ENCODE data around the gene MPP3. TPM values are rescaled to one million over a fixed set of nuclear protein-coding genes. Genes with fewer than 3 reads are reported as not detected.

Gene MPP3
- total RNA-seq, 1 experiment from 2014 or later: 5.7 TPM

- no peaks in the 10 kb centered on the region for H3K27me3 ChIP-seq (replicated peaks; ENCODE audit: insufficient read depth, low read depth, low read length, poor library complexity)
- no peaks in the 10 kb centered on the region for H3K9me3 ChIP-seq (ENCODE audit: low read depth, low read length, poor library complexity, severe bottlenecking)
- H3K36me3 ChIP-seq (ENCODE audit: insufficient read depth, low read length, poor library complexity, severe bottlenecking): no peaks in the 10 kb centered on the region
- peak; percentile 17 for DNase-seq (ENCODE audit: low spot score)
- no peaks in the 10 kb centered on the region for H3K4me1 ChIP-seq (ENCODE audit: insufficient read depth, low read length, poor library complexity, severe bottlenecking)
- CTCF ChIA-PET: interaction anchor here (0.6 kb wide), 1 partner anchor 29 kb away, joined by 7 read pairs; no protein-coding TSS in a partner anchor
- POLR2A ChIA-PET (ENCODE audit: low non-redundant PET): no interaction called here
- H3K4me3 ChIP-seq (ENCODE audit: low read depth, low read length, poor library complexity, severe bottlenecking): no peak overlapping the region
- no TSS peak for BruUV-seq (replicated peaks)
- TF ChIP-seq CTCF (conservative IDR thresholded peaks at IDR 0.05; ENCODE audit: low read depth, low read length): peak; percentile 64
- TF ChIP-seq EZH2 (IDR thresholded peaks at IDR 0.05; ENCODE audit: borderline replicate concordance, low read depth, low read length, poor library complexity, severe bottlenecking): no peak
- intact Hi-C loops (cut with micrococcal nuclease; ENCODE audit: unreplicated experiment): no loop called here
- no peak overlapping the region for H3K27ac ChIP-seq (ENCODE audit: low read depth, low read length, poor library complexity, severe bottlenecking)
Measured at GRCh38 chr17:43880420-43880991, 47.6 kb upstream of the MPP3 start.

- Histone ChIP-seq H3K27me3 (replicated peaks; ENCODE audit: insufficient read depth, low read depth, low read length, poor library complexity) (no peaks in the 10 kb centered on the region), H3K4me1 (ENCODE audit: insufficient read depth, low read length, poor library complexity, severe bottlenecking) (no peaks in the 10 kb centered on the region), H3K9me3 (ENCODE audit: low read depth, low read length, poor library complexity, severe bottlenecking) (no peaks in the 10 kb centered on the region), H3K27ac (ENCODE audit: low read depth, low read length, poor library complexity, severe bottlenecking) (no peak overlapping the region), H3K4me3 (ENCODE audit: low read depth, low read length, poor library complexity, severe bottlenecking) (no peak overlapping the region), H3K36me3 (ENCODE audit: insufficient read depth, low read length, poor library complexity, severe bottlenecking) (no peaks in the 10 kb centered on the region)
- intact Hi-C loops (cut with micrococcal nuclease; ENCODE audit: unreplicated experiment): loop anchor here (2.0 kb wide), 1 partner anchor 115 kb away; no protein-coding TSS in a partner anchor
- no peak for DNase-seq (ENCODE audit: low spot score)
- ChIA-PET CTCF (interaction anchor here (0.6 kb wide), 2 partner anchors 28 to 114 kb away, joined by 5 to 7 read pairs; no protein-coding TSS in a partner anchor), POLR2A (ENCODE audit: low non-redundant PET) (no interaction called here)
- TF ChIP-seq CTCF (conservative IDR thresholded peaks at IDR 0.05; ENCODE audit: low read depth, low read length) (no peak), EZH2 (IDR thresholded peaks at IDR 0.05; ENCODE audit: borderline replicate concordance, low read depth, low read length, poor library complexity, severe bottlenecking) (no peak)
- BruUV-seq (replicated peaks): no TSS peak
Measured at GRCh38 chr17:43879723-43880419, 46.9 kb upstream of the MPP3 start.

GRCh38 chr17:43878260-43879175 lies 45.6 kb upstream of the MPP3 start:
- Histone ChIP-seq H3K27me3 (replicated peaks; ENCODE audit: insufficient read depth, low read depth, low read length, poor library complexity) (no peaks in the 10 kb centered on the region), H3K27ac (ENCODE audit: low read depth, low read length, poor library complexity, severe bottlenecking) (no peak overlapping the region), H3K9me3 (ENCODE audit: low read depth, low read length, poor library complexity, severe bottlenecking) (no peaks in the 10 kb centered on the region), H3K4me3 (ENCODE audit: low read depth, low read length, poor library complexity, severe bottlenecking) (no peak overlapping the region), H3K4me1 (ENCODE audit: insufficient read depth, low read length, poor library complexity, severe bottlenecking) (no peaks in the 10 kb centered on the region), H3K36me3 (ENCODE audit: insufficient read depth, low read length, poor library complexity, severe bottlenecking) (no peaks in the 10 kb centered on the region)
- no peak for TF ChIP-seq EZH2 (IDR thresholded peaks at IDR 0.05; ENCODE audit: borderline replicate concordance, low read depth, low read length, poor library complexity, severe bottlenecking)
- TF ChIP-seq CTCF (conservative IDR thresholded peaks at IDR 0.05; ENCODE audit: low read depth, low read length): peak; percentile 79
- peak; percentile 76 for DNase-seq (ENCODE audit: low spot score)
- intact Hi-C loops (cut with micrococcal nuclease; ENCODE audit: unreplicated experiment): loop anchor here (2.0 kb wide), 1 partner anchor 116 kb away; no protein-coding TSS in a partner anchor
- BruUV-seq (replicated peaks): no TSS peak
- ChIA-PET CTCF (interaction anchor here (0.6 to 1.0 kb wide), 2 partner anchors 38 to 237 kb away, joined by 4 read pairs; no protein-coding TSS in a partner anchor), POLR2A (ENCODE audit: low non-redundant PET) (no interaction called here)

Data from A673 (cell line).